Esophagus muscularis mucosa (tissue), 4 donors: ENCODE results near the gene OR4D1.

Source experiments
- CTCF ChIP-seq, 3 experiments: fragments of 200-600 bp in 2 of 3; fragments of 450-650 bp in 1 of 3; sonication (generic) in 2 of 3; IDR thresholded peaks; one replicate each; pipeline ENCODE4 v1.5.1; 2017 to 2019; ENCODE audit warnings: antibody characterized with exemption in 3 of 3, mild to moderate bottlenecking in 2 of 3, moderate library complexity in 1 of 3
- EP300 ChIP-seq: sonication (generic); formaldehyde crosslinking; IDR thresholded peaks from one replicate; pipeline ENCODE4 v1.6.1; 2017; ENCODE audit warnings: antibody characterized with exemption
- POLR2A ChIP-seq: fragments of 450-650 bp; IDR thresholded peaks from one replicate; pipeline ENCODE4 v1.6.1; 2017; ENCODE audit warnings: antibody characterized with exemption, moderate library complexity, mild to moderate bottlenecking, low read depth

- no peak for TF ChIP-seq POLR2A
- TF ChIP-seq CTCF (IDR thresholded peaks at IDR 0.05) = no peak
- TF ChIP-seq EP300 = no peak
Measured at GRCh38 chr17:58183514-58183913, 35.3 kb downstream of the OR4D1 start.
